Right renal pelvis (tissue), 4 donors: ENCODE measurements around the gene ZNF865. TPM values are rescaled to one million over a fixed set of nuclear protein-coding genes. Genes with fewer than 3 reads are reported as not detected.
A peak's percentile ranks its signal among the peaks of the same experiment; 100 is the strongest.

Source experiments
- DNase-seq, 4 donors: peaks; one replicate each; pipeline ENCODE4 v3.0.0-alpha.2; 2013; ENCODE audit warnings: low read depth in 4 of 4, low spot score in 3 of 4, missing footprints in 1 of 4
- polyA plus RNA-seq, 4 donors: library from polyadenylated mRNA; unstranded; fragments of 120-200 nt; gene quantifications; one replicate each; pipeline ENCODE4 v1.2.1, GENCODE V29; 2013; ENCODE audit not compliant: insufficient read length in 4 of 4

Gene ZNF865
- polyA plus RNA-seq, 4 donors, result 7.3 to 12.7 (median 7.8) TPM

GRCh38 chr19:55654868-55655647 is 49.6 kb downstream of the ZNF865 start, which contains the start of gene U2AF2:
U2AF2 (plus strand) TSS chr19:55655035; CDS start chr19:55655105, 70 bp downstream.
- peak in 3 of 4 donors; percentile 88 to 95 (median 90) for DNase-seq

GRCh38 chr19:55655648-55656040 is 50.2 kb downstream of the ZNF865 start:
- no peak for DNase-seq

- no peak for DNase-seq
Observed at GRCh38 chr19:55656552-55656951, 51.1 kb downstream of the ZNF865 start.

- no peak for DNase-seq
Observed at GRCh38 chr19:55656988-55657747, 51.7 kb downstream of the ZNF865 start.

- DNase-seq, result no peak
Observed at GRCh38 chr19:55658846-55659459, 53.5 kb downstream of the ZNF865 start.

- no peak for DNase-seq
Observed at GRCh38 chr19:55659822-55660221, 54.4 kb downstream of the ZNF865 start.

- no peak for DNase-seq
Observed at GRCh38 chr19:55660404-55660803, 55.0 kb downstream of the ZNF865 start.

GRCh38 chr19:55660991-55661390 is 55.5 kb downstream of the ZNF865 start:
- DNase-seq, result no peak

- no peak for DNase-seq
Observed at GRCh38 chr19:55661826-55662225, 56.4 kb downstream of the ZNF865 start.

GRCh38 chr19:55663846-55664536 is 58.5 kb downstream of the ZNF865 start:
- no peak for DNase-seq

- DNase-seq, result no peak
Observed at GRCh38 chr19:55666343-55667005, 61.0 kb downstream of the ZNF865 start.

Other genes with a start within 250 kb of the ZNF865 start
- gene GARIN5B, start 242.4 kb upstream of the ZNF865 start, polyA plus RNA-seq, result under 1 TPM; 0.10 to 0.25 (median 0.16) TPM
- gene IL11, start 235.2 kb upstream of the ZNF865 start, polyA plus RNA-seq, result 1 to 10 TPM; 1.0 to 1.8 (median 1.5) TPM
- under 1 TPM in 2 of 4 donors, not detected in 2; 0.47 to 0.56 TPM for gene TMEM190, start 228.8 kb upstream of the ZNF865 start, polyA plus RNA-seq
- gene TMEM238, start 221.4 kb upstream of the ZNF865 start, polyA plus RNA-seq, result 1 to 10 TPM in 1 of 4 donors, under 1 TPM in 3; 0.22 to 1.6 (median 0.62) TPM
- gene RPL28, start 219.7 kb upstream of the ZNF865 start, polyA plus RNA-seq, result 1,000 to 10,000 TPM in 1 of 4 donors, 100 to 1,000 TPM in 3; 895 to 1,455 (median 919) TPM
- 10 to 100 TPM; 42.6 to 69.0 (median 48.9) TPM for gene UBE2S, start 197.9 kb upstream of the ZNF865 start, polyA plus RNA-seq
- gene SHISA7, start 162.3 kb upstream of the ZNF865 start, polyA plus RNA-seq, result under 1 TPM; 0.10 to 0.14 (median 0.13) TPM
- gene ISOC2, start 144.0 kb upstream of the ZNF865 start, polyA plus RNA-seq, result 10 to 100 TPM; 35.2 to 54.6 (median 38.7) TPM
- gene C19orf85, start 140.9 kb upstream of the ZNF865 start, polyA plus RNA-seq, result not detected
- gene ZNF628, start 129.0 kb upstream of the ZNF865 start, polyA plus RNA-seq, result 1 to 10 TPM; 3.2 to 5.4 (median 3.6) TPM
- gene NAT14, start 120.5 kb upstream of the ZNF865 start, polyA plus RNA-seq, result 10 to 100 TPM; 43.6 to 68.7 (median 51.3) TPM
- 1 to 10 TPM; 1.6 to 2.9 (median 2.3) TPM for gene SSC5D, start 117.2 kb upstream of the ZNF865 start, polyA plus RNA-seq
- gene SBK2, start 68.5 kb upstream of the ZNF865 start, polyA plus RNA-seq, result under 1 TPM; 0.62 to 0.97 (median 0.67) TPM
- under 1 TPM in 2 of 4 donors, not detected in 2; 0.13 to 0.28 TPM for gene SBK3, start 60.1 kb upstream of the ZNF865 start, polyA plus RNA-seq
- 10 to 100 TPM; 14.4 to 21.1 (median 18.3) TPM for gene ZNF579, start 24.8 kb upstream of the ZNF865 start, polyA plus RNA-seq
- 10 to 100 TPM; 19.6 to 23.0 (median 20.3) TPM for gene FIZ1, start 6.1 kb upstream of the ZNF865 start, polyA plus RNA-seq
- gene ZNF524, start 5.4 kb upstream of the ZNF865 start, polyA plus RNA-seq, result 10 to 100 TPM in 1 of 4 donors, 1 to 10 TPM in 3; 7.7 to 12.0 (median 8.8) TPM
- 10 to 100 TPM in 3 of 4 donors, 1 to 10 TPM in 1; 9.2 to 13.5 (median 11.2) TPM for gene ZNF784, start 18.9 kb downstream of the ZNF865 start, polyA plus RNA-seq
- gene ZNF580, start 35.4 kb downstream of the ZNF865 start, polyA plus RNA-seq, result 10 to 100 TPM; 37.9 to 49.7 (median 43.6) TPM
- gene ZNF581, start 38.0 kb downstream of the ZNF865 start, polyA plus RNA-seq, result 10 to 100 TPM; 24.0 to 35.7 (median 25.6) TPM
- gene CCDC106, start 42.6 kb downstream of the ZNF865 start, polyA plus RNA-seq, result 10 to 100 TPM; 19.5 to 26.7 (median 21.3) TPM
- gene U2AF2, start 49.4 kb downstream of the ZNF865 start, polyA plus RNA-seq, result 100 to 1,000 TPM; 178 to 218 (median 182) TPM
- gene EPN1, start 69.6 kb downstream of the ZNF865 start, polyA plus RNA-seq, result 100 to 1,000 TPM in 3 of 4 donors, 10 to 100 TPM in 1; 90.2 to 163 (median 102) TPM
- gene NLRP9, start 132.8 kb downstream of the ZNF865 start, polyA plus RNA-seq, result under 1 TPM in 1 of 4 donors, not detected in 3; 0.05 TPM
- gene RFPL4A, start 153.4 kb downstream of the ZNF865 start, polyA plus RNA-seq, result under 1 TPM in 1 of 4 donors, not detected in 3; 0.10 TPM
- under 1 TPM in 1 of 4 donors, not detected in 3; 0.30 TPM for gene RFPL4AL1, start 163.5 kb downstream of the ZNF865 start, polyA plus RNA-seq
- gene NLRP11, start 226.4 kb downstream of the ZNF865 start, polyA plus RNA-seq, result under 1 TPM; 0.07 to 0.22 (median 0.16) TPM
- not detected for gene NLRP4, start 230.9 kb downstream of the ZNF865 start, polyA plus RNA-seq